ENCODE results near the gene TMED1.
"Not testable (repeated sequence)": the region's sequence is repeated elsewhere in the genome, so short reads cannot be mapped to it uniquely, and the experiment has no call there.

- TF ChIP-seq CTCF, POLR2AphosphoS5, EP300 (IDR thresholded peaks at IDR 0.05): not testable (repeated sequence)
These were observed 20.9 kb upstream of the TMED1 start for GRCh38 chr19:10856899-10857298.

Data from upper lobe of left lung (tissue), 4 donors.